HG02970 (cell line): ENCODE measurements around the gene PTPRD.

Experiments used
- ATAC-seq: cut with Tn5 transposase; IDR thresholded peaks from one replicate; pipeline ENCODE4 v1.9.1; 2021; ENCODE audit warnings: mild to moderate bottlenecking, moderate library complexity, moderate number of reproducible peaks; ENCODE audit not compliant: unreplicated experiment, low FRiP score

PTPRD gene

DNA sequence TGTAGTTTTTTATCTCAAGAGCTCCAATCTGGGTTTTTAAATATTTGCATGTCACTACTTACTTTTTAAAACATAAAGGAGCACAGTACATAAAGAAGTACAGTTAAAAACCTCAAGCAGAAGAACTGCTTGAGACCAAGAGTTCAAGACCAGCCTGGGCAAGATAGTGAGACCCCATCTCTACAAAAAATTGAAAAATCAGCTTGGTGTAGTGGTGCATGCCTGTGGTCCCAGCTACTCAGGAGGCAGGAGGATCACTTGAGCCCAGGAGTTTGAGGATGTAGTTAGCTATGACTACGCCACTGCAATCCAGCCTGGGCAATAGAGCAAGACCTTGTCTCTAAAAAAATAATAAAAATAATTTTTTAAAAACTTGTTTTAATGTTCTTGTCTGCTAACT lies 1840.5 kb downstream of the PTPRD start:
- ATAC-seq = no peak

DNA sequence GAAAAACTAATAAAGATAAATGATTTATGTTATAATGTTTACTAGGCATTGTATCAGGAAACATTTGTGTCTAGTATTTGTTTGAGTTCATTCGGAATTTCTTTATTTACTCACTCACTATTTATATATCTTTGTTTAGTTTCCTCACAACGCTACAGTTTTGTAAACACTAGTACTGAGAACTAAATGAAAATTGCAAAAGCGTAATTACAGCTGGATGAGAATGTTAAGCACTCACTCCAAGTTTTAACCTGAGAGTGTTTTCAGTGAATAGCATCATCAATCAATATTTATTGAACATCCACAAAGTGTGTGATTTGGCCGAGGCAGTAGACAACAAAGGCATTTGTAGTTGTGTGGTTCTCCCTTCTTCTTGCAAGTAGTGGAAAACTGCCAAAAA lies 1843.6 kb downstream of the PTPRD start:
- ATAC-seq = no peak

DNA sequence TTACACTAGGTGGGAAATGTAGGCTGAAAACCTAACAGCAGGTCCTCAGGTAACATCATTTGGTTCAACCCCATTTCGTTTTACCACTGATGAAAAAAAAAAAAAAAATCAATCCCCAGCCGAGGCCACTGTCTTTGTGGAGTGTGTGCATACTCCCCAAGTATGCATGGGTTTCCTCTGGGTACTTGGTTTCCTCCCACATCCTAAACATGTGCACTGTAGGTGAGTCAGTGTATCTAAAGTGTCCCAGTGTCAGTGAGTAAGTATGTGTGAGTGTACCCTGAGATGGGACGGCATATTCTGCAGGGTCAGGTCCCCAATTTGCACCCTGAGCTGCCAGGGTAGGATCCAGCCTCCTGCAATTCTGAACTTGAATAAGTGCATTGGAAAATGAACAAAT lies 1846.7 kb downstream of the PTPRD start:
- ATAC-seq = no peak

DNA sequence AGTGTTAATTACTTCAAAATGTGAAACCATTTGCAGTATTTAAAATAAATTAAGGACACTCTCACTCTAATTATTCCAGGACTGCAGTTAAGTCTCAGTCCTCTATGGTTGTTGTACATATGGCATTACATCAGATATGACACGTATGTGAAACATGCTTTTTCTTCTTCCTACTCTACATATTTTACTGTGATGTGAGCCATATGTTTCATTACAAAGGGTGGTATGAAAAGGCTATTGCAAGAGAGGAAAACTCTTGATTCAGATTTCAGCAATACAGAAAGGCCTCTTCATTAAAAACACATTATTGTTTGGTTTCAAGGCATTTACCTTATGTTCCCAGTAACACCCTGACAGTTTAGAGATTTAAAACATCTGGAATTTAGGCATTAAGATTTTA lies 1848.8 kb downstream of the PTPRD start:
- no peak for ATAC-seq

DNA sequence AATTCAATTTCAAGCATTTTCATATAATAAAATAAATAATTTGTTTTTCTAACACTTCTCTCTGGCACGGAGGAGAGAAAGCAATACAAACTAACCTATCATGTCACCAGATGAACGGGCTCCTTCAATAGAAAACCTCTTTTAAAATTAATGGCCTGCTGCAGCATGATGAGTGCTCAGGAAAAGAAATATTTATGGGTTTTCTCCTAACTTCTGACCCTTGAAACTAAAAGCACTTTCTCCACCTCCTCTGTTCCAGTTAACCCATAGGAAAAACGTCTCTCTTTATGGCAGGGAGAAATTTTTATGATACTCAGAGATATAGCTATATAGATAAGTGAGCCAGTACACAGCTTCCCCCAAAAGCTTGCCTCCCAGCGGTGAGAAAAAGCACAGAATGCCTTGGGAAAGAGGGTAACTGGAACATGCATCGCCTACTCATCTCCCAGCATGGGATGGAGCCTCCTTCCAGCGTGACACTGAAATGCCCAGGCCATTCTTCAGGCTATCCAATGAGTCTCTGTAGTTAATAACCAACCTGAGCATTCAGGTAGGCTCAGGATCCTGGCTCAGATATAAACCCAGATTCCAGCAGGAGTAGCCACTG lies 1850.2 kb downstream of the PTPRD start:
- no peak for ATAC-seq

DNA sequence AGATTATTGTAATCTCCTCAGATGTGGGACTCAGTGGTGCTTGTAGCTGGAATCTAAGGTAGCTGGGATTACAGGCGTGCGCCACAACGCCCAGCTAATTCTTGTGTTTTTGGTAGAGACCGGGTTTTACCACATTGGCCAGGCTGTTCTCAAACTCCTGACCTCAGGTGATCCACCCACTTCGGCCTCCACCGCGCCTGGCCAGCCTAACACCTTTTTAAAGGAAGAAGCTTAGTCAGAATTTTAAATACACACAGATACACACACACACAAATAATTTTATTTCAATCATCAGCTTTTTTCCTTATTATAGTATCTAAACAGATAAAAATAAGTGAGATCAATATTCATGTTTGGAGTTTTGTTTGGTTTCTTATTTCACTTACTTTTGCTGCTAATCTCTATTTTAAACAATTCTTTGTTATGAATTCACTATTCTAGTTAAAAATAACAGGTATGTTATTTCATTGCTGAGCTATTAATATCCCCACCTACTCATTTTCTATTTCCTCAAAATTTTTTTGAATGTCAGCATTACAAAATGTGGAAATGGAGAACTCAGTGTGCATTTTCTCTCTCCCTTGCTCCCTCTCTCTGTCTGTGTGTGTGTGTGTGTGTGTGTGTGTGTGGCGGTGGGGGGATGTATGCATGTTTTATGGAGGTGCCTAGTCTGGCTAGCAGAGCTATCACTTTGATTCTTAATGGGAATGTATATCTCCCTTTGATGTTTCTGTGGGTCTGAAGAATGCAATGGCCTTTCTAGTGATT lies 1852.6 kb downstream of the PTPRD start:
- ATAC-seq = no peak

DNA sequence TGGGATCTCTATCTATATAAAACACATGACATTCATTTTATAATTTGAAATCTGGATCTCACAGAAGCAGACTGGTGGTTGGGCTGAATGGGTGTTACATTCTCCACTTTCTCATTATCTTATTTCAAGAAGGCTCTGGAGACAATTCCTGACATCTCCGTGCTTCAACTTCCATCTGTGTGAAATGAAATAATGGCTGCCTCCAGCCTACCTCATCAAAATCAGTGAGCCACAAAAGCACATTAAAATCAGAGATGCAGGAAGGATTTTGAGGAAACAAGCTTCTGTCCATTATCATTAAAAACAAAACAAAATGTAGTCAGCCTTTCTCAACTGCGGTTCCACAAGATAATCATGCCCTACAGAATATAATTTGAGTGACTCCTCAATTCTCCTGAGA lies 1854.9 kb downstream of the PTPRD start:
- ATAC-seq = no peak

DNA sequence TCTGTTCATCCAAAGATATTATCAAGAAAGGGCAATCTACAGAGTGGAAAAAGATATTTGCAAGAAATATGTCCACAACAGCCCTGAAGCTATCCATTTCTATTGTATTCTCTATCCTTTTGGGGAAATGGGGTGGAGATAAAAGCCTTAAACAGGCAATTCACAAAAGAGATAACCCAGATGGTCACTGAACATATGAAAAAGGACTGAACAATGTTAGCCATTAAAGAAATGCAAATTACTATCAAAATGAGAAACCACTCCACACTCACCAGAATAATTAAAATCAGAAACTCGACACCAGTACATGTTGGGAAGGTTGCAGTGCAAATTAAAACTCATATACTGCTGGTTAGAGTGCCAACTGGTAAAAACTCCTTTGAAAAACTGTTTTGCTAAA lies 1858.1 kb downstream of the PTPRD start:
- ATAC-seq = no peak

DNA sequence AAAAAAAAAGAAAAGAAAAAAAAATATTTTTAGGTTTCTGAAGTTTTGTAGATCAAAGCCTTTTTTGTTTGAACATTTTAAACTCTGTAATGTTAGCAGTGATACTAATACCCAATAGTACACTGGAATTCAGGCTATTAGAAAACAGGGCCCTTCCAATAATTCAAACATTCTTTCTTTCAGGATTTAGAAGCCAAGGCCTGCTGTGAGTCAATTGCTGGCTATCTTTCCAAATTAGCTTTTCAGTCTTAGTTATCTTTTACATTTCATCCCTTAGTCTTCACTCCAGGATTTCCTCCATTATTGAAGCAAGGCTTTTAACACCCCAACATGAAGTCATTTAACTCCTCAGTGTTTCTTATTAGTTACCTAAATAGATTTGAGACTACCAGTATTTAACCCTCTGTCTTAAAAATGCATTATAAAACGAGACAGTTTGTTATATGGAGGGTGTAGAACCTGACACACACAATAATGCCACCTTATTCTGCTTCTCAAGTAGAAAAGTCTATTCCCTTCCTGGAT lies 1861.3 kb downstream of the PTPRD start:
- no peak for ATAC-seq

DNA sequence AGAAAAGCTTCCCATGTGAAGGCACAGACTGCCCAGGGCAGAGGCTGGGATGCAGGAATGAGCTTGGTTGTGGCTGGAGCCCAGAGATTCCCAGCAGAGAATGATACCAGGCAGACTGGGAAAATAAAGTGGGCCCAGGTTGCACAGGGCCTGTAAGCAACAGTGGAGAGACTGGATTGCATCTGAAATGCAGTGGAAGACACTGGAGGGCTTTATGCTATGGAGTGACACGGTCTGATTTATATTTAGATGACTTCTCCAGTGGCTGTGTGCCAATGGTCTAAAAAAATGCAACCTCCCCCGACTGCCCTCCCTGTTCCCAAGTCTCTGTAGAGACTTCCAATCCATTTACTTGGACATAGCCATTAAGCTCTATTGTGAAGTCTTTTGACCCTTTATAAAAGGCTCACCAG lies 1862.2 kb downstream of the PTPRD start:
- ATAC-seq = no peak

DNA sequence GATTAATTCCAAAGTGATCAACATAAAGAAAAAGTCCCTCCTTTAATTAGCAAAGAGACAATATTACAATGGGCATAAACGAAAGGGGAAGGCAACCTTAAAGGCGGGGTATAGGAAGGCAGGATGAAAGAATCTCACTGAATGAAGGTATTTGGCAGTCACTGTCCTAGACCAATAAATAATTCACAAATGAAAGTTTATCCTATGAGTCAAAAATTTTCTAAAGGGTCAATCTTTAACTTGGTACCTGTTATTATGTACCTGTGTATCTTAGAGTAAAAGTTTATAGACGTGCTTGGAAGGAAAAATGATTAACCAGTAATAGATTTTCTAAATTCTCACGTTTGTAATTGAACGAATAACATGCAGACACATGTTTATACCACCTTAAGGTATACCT lies 1867.5 kb downstream of the PTPRD start:
- no peak for ATAC-seq

DNA sequence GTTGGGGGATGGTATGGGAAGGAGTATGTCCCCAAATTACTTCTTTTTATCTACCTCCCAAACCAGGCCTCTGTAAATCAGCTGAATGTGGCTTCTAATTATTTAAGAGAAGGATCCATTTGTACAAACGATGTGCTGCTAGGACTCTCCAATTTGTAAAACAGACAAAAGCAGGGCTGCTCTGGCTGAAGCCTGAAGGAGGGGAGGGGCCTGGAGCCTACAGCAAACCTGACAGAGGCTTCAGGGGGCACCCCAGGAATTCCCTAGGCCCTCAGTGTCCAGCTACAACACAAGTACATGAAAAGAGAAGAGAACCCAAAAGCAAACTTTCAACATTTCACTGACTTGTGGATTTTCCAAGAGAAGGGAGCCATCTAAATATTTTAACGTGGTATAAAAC lies 1873.9 kb downstream of the PTPRD start:
- no peak for ATAC-seq

DNA sequence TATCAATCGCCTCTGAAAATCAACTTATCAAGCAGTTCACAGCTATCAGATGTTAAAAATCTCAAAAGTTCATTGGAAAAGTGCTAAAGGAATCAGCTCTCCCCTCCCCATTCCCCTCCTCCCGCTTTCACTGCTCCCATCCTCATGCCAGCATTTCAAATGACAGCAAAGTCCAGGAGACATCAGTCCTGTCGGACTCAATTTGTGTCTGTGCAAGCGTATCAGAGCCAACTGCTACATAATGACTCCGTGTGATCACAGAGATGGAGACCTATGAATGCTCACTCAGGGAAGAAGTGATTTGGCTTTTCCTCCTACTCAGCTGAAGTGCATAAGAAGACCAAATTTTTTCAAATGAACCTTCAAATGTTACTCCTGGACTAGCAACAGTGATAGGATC lies 1876.0 kb downstream of the PTPRD start:
- ATAC-seq = no peak

DNA sequence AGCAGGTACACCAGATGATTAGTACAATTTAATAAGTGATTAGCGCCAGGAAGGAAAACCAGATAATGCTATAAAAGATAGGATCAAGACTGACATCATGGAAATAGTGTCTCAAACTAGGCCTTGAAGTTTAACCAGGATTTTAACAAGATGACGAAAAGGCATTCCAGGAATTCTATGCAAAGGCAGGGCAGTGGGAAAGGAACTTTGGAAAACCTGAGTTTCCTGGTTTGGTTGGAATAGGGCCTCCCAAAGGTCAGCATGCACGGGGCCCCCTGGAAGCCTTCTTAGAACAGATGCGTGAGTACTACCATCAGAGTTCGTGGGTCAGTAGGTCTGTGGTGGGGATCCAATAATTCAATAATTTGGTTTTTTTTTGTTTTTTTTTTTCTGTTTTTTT lies 1878.0 kb downstream of the PTPRD start:
- no peak for ATAC-seq

DNA sequence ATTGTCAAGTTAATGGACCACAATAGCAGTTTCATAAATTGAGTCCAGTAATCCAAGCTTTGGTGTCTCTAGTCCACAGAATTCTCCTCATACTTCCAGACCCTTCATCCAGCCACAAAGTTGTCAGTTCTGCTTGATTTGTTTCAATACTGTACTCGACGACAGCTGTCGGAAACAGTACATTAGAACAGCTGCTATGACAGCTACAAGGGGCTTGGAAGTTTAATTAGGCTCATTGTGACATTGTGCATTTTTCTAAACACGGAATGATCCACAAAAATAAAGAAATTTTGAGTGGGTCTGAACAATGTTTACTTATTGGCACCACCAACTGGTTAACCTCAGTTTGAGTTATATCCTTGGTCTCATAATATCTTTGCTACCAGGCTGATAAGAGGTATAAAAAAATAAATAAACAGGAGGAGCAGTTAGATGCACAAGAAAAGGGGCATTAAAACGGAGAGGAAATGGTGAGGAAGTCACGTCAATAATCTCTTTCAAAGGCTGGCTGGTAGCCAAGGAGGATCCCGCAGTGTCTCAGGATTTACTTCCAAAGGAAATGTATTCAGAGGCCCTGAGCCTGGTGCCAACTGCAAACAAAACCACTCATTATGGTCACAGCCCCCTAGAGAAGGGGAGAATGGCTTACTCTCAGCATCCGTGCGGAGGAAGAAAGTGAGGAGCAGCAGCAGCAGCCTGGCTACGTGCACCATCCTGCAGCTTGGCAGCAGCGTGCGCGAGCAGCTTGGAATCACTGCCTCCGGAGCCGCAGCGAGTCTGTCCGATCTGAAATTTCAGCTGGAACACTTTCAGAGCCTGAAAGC lies 1879.5 kb downstream of the PTPRD start:
- no peak for ATAC-seq

DNA sequence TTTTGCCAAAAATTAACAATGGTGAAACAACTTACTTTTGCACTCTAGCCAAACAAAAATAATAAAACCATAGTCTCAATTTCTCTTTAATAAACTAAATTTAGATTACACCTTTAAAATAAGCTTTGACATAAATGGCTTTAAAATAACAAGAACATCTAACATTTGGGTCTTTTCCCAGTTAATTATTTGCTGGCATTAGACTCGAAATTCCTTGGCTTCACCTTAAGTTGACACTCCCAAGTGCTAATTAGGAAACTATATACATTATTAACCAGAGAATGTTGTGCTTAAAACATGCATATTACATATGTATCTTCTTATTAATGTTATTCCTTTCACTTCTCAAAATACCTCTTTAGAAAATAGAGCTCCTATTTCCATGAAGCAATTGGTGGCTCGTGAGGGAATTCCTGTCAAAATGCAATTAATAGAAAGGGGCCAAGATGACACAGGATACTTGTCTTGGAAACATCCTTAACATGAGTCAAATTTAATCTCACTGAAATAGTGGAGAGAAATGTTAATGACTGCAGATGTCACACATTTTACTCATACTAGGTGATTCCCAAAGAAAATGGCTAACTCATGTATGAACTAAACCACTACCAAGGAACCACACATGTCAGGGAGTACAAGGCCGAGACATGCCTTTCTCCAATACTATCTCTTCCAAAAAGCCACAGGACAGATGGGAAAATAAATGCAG lies 1880.3 kb downstream of the PTPRD start:
- ATAC-seq = no peak

DNA sequence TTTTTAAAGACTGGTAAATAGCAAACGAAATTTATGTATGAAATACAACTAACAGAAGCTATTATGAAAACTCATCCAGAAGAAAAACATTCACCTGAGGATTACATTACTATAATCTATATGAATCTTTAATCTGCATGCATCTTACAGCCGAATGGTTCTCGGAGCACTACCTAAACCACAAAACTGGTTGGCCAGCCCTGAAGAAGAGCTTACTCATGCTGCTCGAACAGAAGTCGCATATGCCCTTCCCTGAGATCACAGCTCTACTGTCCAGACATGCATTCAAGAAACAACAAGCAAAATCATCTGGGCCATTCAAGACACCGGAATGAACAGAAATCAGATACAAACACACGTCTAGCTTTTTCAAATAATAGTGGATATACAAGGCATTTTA lies 1882.2 kb downstream of the PTPRD start:
- ATAC-seq = no peak

DNA sequence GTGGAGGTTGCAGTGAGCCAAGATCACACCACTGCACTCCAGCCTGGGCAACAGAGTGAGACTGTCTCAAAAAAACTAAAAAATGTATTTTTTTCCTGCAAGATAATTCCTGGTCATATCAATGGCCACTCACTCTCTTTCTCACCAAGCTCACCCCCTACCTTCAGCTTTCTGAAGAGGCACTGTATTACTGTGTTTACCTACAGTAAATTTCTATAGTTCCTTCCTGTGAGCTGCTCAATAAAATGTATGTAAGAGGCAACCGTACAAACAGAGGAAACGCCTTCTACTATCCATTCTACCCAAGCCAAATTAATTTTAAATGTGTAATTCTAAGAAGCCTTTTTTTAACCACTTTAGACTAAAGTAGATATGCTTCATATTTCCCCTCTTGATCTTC lies 1883.9 kb downstream of the PTPRD start:
- ATAC-seq = no peak

DNA sequence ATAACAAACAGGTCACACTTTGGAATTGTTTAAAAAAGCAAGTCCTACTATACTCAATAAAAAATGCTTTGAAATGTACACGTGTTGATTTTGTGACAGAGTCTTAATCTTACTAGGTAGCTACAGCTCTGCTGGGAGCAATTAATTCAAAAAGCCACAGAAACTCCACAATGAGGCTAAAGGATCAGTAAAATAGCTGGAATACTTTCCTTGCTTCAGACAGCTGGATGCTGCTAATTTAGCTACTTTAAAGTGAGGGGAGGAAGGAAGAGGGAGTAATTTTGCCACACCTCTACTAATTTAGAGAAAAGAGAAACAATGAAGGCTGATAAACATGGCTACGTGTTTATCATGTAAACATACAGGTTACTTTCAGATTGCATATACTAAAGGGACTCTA lies 1885.6 kb downstream of the PTPRD start:
- ATAC-seq = no peak

DNA sequence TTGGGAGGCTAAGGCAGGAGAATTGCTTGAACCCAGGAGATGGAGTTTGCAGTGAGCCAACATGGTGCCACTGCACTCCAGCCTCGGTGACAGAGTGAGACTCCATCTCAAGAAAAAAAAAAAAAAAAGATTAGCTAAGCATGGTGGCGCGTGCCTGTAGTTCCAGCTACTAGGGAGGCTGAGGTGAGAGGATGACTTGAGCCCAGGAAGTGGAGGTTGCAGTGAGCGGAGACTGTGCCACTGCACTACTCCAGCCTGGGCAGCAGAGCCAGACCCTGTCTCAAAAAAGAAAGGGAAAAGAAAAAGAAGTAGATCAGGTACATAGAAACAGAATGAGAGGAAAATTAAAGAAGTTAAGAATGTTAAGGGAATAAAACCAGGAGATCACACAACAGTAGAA lies 1886.1 kb downstream of the PTPRD start:
- no peak for ATAC-seq

DNA sequence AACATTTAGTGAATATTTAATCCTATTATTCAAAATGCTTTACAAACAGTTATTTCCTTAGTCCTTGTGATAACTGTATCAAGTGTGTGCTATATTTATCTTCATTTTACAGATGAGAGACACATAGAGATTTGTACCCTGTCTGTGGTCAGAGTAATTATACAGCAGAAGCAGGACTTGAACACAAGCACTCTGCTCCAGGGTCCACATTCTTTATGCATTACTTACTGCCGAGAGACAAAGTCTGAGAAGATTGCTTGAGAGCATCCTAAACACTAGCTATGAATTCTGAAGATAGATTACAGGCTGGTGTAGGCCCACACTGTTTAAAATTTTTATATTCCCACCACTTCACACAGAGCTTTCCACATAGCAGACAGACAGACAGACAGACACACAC lies 1887.2 kb downstream of the PTPRD start:
- ATAC-seq = no peak
